CD14-positive monocyte (primary cell): ENCODE results near the gene FKBP2. TPM values are rescaled to one million over a fixed set of nuclear protein-coding genes. Genes with fewer than 3 reads are reported as not detected.

Experiments used
- DNase-seq, 3 donors: peaks; one replicate each; pipeline ENCODE4 v3.0.0-alpha.2; 2011 to 2022
- H2AFZ ChIP-seq: 2 replicates; pipeline ENCODE4 v1.6.0; 2012; ENCODE audit warnings: mild to moderate bottlenecking, low read depth, low read length, inconsistent platforms; ENCODE audit not compliant: insufficient read depth, poor library complexity, severe bottlenecking
- H3K27ac ChIP-seq, 2 donors: 1 replicate in 1 of 2; 2 replicates in 1 of 2; pipeline ENCODE4 v1.5.1; 2012 to 2013; ENCODE audit warnings: low read length in 2 of 2, control low read depth in 1 of 2, inconsistent platforms in 1 of 2, low read depth in 1 of 2, mild to moderate bottlenecking in 1 of 2
- H3K27me3 ChIP-seq, 2 donors: one replicate each; pipeline versions ENCODE4 v1.6.0 to v1.6.1; 2011 to 2013; ENCODE audit warnings: low read length in 2 of 2; ENCODE audit not compliant: control insufficient read depth in 2 of 2, insufficient read depth in 2 of 2
- H3K36me3 ChIP-seq, 2 donors: replicated peaks in 1 of 2; 1 replicate in 1 of 2; 2 replicates in 1 of 2; pipeline versions ENCODE4 v1.5.1 to v1.6.1; 2012 to 2013; ENCODE audit warnings: low read length in 2 of 2, control low read depth in 1 of 2, inconsistent platforms in 1 of 2, mild to moderate bottlenecking in 1 of 2; ENCODE audit not compliant: insufficient read depth in 2 of 2, control insufficient read depth in 1 of 2
- H3K4me1 ChIP-seq, 2 donors: 1 replicate in 1 of 2; 2 replicates in 1 of 2; pipeline versions ENCODE4 v1.5.1 to v1.6.1; 2012 to 2013; ENCODE audit warnings: low read length in 2 of 2, control low read depth in 1 of 2, inconsistent platforms in 1 of 2, mild to moderate bottlenecking in 1 of 2, moderate library complexity in 1 of 2; ENCODE audit not compliant: insufficient read depth in 2 of 2, control insufficient read depth in 1 of 2
- H3K4me2 ChIP-seq: replicated peaks from 2 replicates; pipeline ENCODE3; 2012; ENCODE audit warnings: low read length, moderate library complexity, mild to moderate bottlenecking; ENCODE audit not compliant: poor library complexity, severe bottlenecking; ENCODE audit errors: extremely low read depth
- H3K4me3 ChIP-seq, 3 experiments: fragments of 200-600 bp in 1 of 3; sonication (generic) in 1 of 3; replicated peaks in 1 of 3; 1 replicate in 2 of 3; 2 replicates in 1 of 3; pipeline ENCODE4 v1.5.1; 2011 to 2013; ENCODE audit warnings: low read length in 3 of 3, mild to moderate bottlenecking in 3 of 3, control low read depth in 2 of 3, low read depth in 2 of 3, inconsistent platforms in 1 of 3, moderate library complexity in 1 of 3
- H3K79me2 ChIP-seq: 2 replicates; pipeline ENCODE4 v1.6.0; 2012; ENCODE audit warnings: mild to moderate bottlenecking, control low read depth, inconsistent platforms, low read length, moderate library complexity; ENCODE audit not compliant: insufficient read depth
- H3K9ac ChIP-seq: 2 replicates; pipeline ENCODE4 v1.6.0; 2017; ENCODE audit warnings: low read length, mild to moderate bottlenecking; ENCODE audit not compliant: insufficient read depth, poor library complexity, severe bottlenecking
- H3K9me3 ChIP-seq, 2 donors: replicated peaks in 1 of 2; 1 replicate in 1 of 2; 2 replicates in 1 of 2; pipeline versions ENCODE4 v1.5.1 to v1.6.1; 2012 to 2013; ENCODE audit warnings: low read length in 2 of 2, control low read depth in 1 of 2; ENCODE audit not compliant: control insufficient read depth in 1 of 2, insufficient read depth in 1 of 2
- H4K20me1 ChIP-seq: 2 replicates; pipeline ENCODE4 v1.6.0; 2012; ENCODE audit warnings: mild to moderate bottlenecking, low read length, control low read depth, moderate library complexity; ENCODE audit not compliant: insufficient read depth
- H3K27ac Mint-ChIP-seq, 7 donors: one replicate each; pipeline ENCODE4 v1.8.0; 2020; ENCODE audit warnings: mild to moderate bottlenecking in 7 of 7, mixed read lengths in 7 of 7, moderate library complexity in 6 of 7, inconsistent platforms in 2 of 7
- H3K27me3 Mint-ChIP-seq, 3 donors: one replicate each; pipeline ENCODE4 v1.8.0; 2021 to 2022; ENCODE audit warnings: low read depth in 3 of 3, mild to moderate bottlenecking in 3 of 3, mixed read lengths in 3 of 3, moderate library complexity in 3 of 3, inconsistent platforms in 1 of 3
- H3K36me3 Mint-ChIP-seq, 2 donors: one replicate each; pipeline ENCODE4 v1.8.0; 2020; ENCODE audit warnings: mixed read lengths in 2 of 2, inconsistent platforms in 1 of 2, mild to moderate bottlenecking in 1 of 2
- H3K4me1 Mint-ChIP-seq: one replicate; pipeline ENCODE4 v1.8.0; 2020; ENCODE audit warnings: mild to moderate bottlenecking, mixed read lengths
- H3K4me3 Mint-ChIP-seq, 2 donors: one replicate each; pipeline ENCODE4 v1.8.0; 2020; ENCODE audit warnings: mild to moderate bottlenecking in 2 of 2, mixed read lengths in 2 of 2, moderate library complexity in 1 of 2
- H3K9me3 Mint-ChIP-seq, 7 donors: one replicate each; pipeline ENCODE4 v1.8.0; 2020 to 2022; ENCODE audit warnings: mixed read lengths in 7 of 7, mild to moderate bottlenecking in 6 of 7, moderate library complexity in 6 of 7, inconsistent platforms in 2 of 7
- WGBS: methylation state at CpG from one replicate; pipeline ENCODE4 v1.1.5; 2013; ENCODE audit warnings: missing lambda C conversion rate; ENCODE audit not compliant: insufficient coverage; 5-methylcytosine and 5-hydroxymethylcytosine counted together
- intact Hi-C, 2 donors: fragments of 100-400 bp; cut with micrococcal nuclease; formaldehyde crosslinking; loops; one replicate each; pipeline versions ENCODE4 v1.15.0 to v1.15.1; 2023
- polyA plus RNA-seq, 3 donors: library from polyadenylated mRNA; depleted of rRNA in 1 of 3; unstranded in 2 of 3; stranded (reverse) in 1 of 3; fragments of 300-500 nt in 2 of 3; fragments of >200 nt in 1 of 3; fragmentation: Illumina TruSeq in 2 of 3; gene quantifications; 1 replicate in 2 of 3; 2 replicates in 1 of 3; pipeline ENCODE4 v1.2.3, GENCODE V29; 2012 to 2021
- TF ChIP-seq, protein P1 (sequence below): fragments of 200-600 bp; IDR thresholded peaks from one replicate; pipeline ENCODE4 v1.8.0; 2022; ENCODE audit warnings: antibody characterized with exemption, mild to moderate bottlenecking

Gene FKBP2
- polyA plus RNA-seq, 3 donors, result 38.9 to 80.7 (median 71.1) TPM

DNA sequence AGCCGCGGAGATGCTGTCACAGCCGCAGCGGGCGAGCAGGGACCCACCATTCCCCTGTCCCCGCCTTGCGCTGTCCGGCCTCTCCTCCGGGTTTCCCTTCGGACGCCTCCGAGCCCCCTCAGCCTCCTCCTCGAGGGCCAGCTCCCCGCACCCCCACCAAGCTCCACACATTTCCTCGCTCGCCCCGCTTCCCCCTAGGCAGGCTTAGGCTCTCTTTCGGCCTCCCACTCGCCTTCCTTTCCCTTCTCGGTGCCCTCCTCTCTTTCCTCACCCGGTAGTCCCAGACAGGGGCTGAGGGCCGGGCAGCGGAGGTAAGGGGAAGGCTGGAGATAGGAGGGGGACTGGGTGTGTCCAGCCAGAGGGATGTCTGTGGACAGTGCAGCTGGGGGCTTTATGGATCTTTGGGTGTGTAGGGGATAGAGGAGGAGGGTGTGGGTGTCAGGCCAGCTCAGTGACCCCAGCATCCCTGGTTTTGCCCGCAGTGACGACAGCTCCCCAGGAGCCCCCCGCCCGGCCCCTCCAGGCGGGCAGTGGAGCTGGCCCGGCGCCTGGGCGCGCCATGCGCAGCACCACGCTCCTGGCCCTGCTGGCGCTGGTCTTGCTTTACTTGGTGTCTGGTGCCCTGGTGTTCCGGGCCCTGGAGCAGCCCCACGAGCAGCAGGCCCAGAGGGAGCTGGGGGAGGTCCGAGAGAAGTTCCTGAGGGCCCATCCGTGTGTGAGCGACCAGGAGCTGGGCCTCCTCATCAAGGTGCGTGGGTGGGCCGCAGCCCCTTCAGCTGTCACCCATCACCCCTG lies 51.8 kb downstream of the FKBP2 start:
- Histone ChIP-seq H3K9me3 (peaks cover 4 to 42% of the 10 kb centered on the region in 2 donors), H3K36me3 (no peaks in the 10 kb centered on the region), H4K20me1 (no peaks in the 10 kb centered on the region), H3K4me1 (peaks cover 5 to 15% of the 10 kb centered on the region in 2 donors), H3K27ac (no peak overlapping the region), H3K27me3 (peaks cover 56 to 70% of the 10 kb centered on the region in 2 donors), H3K9ac (no peak overlapping the region), H3K79me2 (no peaks in the 10 kb centered on the region), H3K4me2 (peak overlapping the region; percentile 54), H2AFZ (no peak overlapping the region), H3K4me3 (peak overlapping the region in 1 of 3 experiments; percentile 25)
- WGBS, result 31% methylated on average over 33 of the region's 42 CpGs
- no peak for DNase-seq
- H3K27me3 Mint-ChIP-seq, result peaks cover 69 to 87% (median 74%) of the 10 kb centered on the region in 3 donors
- peak overlapping the region; percentile 31 to 70 for H3K4me3 Mint-ChIP-seq
- peaks cover 6% of the 10 kb centered on the region for H3K4me1 Mint-ChIP-seq
- no peak overlapping the region for H3K27ac Mint-ChIP-seq
- peaks cover 5 to 16% of the 10 kb centered on the region in 2 donors for H3K36me3 Mint-ChIP-seq
- peaks cover 0 to 22% (median 4%) of the 10 kb centered on the region in 7 donors for H3K9me3 Mint-ChIP-seq
- TF ChIP-seq, protein P1, sequence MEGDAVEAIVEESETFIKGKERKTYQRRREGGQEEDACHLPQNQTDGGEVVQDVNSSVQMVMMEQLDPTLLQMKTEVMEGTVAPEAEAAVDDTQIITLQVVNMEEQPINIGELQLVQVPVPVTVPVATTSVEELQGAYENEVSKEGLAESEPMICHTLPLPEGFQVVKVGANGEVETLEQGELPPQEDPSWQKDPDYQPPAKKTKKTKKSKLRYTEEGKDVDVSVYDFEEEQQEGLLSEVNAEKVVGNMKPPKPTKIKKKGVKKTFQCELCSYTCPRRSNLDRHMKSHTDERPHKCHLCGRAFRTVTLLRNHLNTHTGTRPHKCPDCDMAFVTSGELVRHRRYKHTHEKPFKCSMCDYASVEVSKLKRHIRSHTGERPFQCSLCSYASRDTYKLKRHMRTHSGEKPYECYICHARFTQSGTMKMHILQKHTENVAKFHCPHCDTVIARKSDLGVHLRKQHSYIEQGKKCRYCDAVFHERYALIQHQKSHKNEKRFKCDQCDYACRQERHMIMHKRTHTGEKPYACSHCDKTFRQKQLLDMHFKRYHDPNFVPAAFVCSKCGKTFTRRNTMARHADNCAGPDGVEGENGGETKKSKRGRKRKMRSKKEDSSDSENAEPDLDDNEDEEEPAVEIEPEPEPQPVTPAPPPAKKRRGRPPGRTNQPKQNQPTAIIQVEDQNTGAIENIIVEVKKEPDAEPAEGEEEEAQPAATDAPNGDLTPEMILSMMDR, result no peak
- intact Hi-C loops, result no loop called here

Other genes starting within 250 kb of the FKBP2 start
- not detected for gene FLRT1, start 205.2 kb upstream of the FKBP2 start, polyA plus RNA-seq
- 1 to 10 TPM; 1.5 to 2.4 (median 2.2) TPM for gene MACROD1, start 75.0 kb upstream of the FKBP2 start, polyA plus RNA-seq
- 10 to 100 TPM; 44.5 to 52.0 (median 51.1) TPM for gene STIP1, start 54.9 kb upstream of the FKBP2 start, polyA plus RNA-seq
- gene FERMT3, start 34.4 kb upstream of the FKBP2 start, polyA plus RNA-seq, result 100 to 1,000 TPM; 289 to 421 (median 310) TPM
- 10 to 100 TPM; 24.8 to 34.6 (median 31.6) TPM for gene TRPT1, start 14.9 kb upstream of the FKBP2 start, polyA plus RNA-seq
- gene NUDT22, start 14.8 kb upstream of the FKBP2 start, polyA plus RNA-seq, result 10 to 100 TPM; 47.9 to 86.1 (median 56.1) TPM
- gene DNAJC4, start 10.5 kb upstream of the FKBP2 start, polyA plus RNA-seq, result 10 to 100 TPM; 25.5 to 78.9 (median 32.5) TPM
- gene VEGFB, start 6.5 kb upstream of the FKBP2 start, polyA plus RNA-seq, result 1 to 10 TPM in 1 of 3 donors, under 1 TPM in 1, not detected in 1; 0.40 to 5.6 TPM
- 10 to 100 TPM; 11.7 to 40.7 (median 34.2) TPM for gene PPP1R14B, start 5.8 kb downstream of the FKBP2 start, polyA plus RNA-seq
- gene PLCB3, start 10.4 kb downstream of the FKBP2 start, polyA plus RNA-seq, result 10 to 100 TPM in 1 of 3 donors, 1 to 10 TPM in 2; 1.1 to 17.8 (median 1.4) TPM
- 10 to 100 TPM; 21.1 to 63.2 (median 48.7) TPM for gene BAD, start 43.6 kb downstream of the FKBP2 start, polyA plus RNA-seq
- gene GPR137, start 44.8 kb downstream of the FKBP2 start, polyA plus RNA-seq, result 10 to 100 TPM in 1 of 3 donors, 1 to 10 TPM in 2; 7.8 to 21.0 (median 9.3) TPM
- not detected for gene KCNK4, start 50.2 kb downstream of the FKBP2 start, polyA plus RNA-seq
- gene CATSPERZ, start 59.3 kb downstream of the FKBP2 start, polyA plus RNA-seq, result not detected
- 10 to 100 TPM; 15.3 to 45.7 (median 18.3) TPM for gene ESRRA, start 64.4 kb downstream of the FKBP2 start, polyA plus RNA-seq
- 100 to 1,000 TPM; 162 to 298 (median 254) TPM for gene TRMT112, start 76.5 kb downstream of the FKBP2 start, polyA plus RNA-seq
- gene PRDX5, start 77.0 kb downstream of the FKBP2 start, polyA plus RNA-seq, result 100 to 1,000 TPM; 136 to 318 (median 286) TPM
- gene CCDC88B, start 99.1 kb downstream of the FKBP2 start, polyA plus RNA-seq, result 100 to 1,000 TPM in 1 of 3 donors, 10 to 100 TPM in 1, 1 to 10 TPM in 1; 8.2 to 215 (median 18.9) TPM
- 100 to 1,000 TPM in 1 of 3 donors, 10 to 100 TPM in 2; 16.2 to 110 (median 24.5) TPM for gene RPS6KA4, start 118.1 kb downstream of the FKBP2 start, polyA plus RNA-seq